Lower lobe of right lung (tissue), 2 donors: Measurements from ENCODE around the gene TNP1. TPM values are rescaled to one million over a fixed set of nuclear protein-coding genes. Genes with fewer than 3 reads are reported as not detected.

Experiments used
- ATAC-seq, 2 donors: fragments of 200-7000 bp; cut with Tn5 transposase; one replicate each; pipeline ENCODE4 v1.9.1; 2020 to 2022; ENCODE audit warnings: mild to moderate bottlenecking in 2 of 2, moderate library complexity in 2 of 2
- DNase-seq: peaks from one replicate; pipeline ENCODE4 v3.0.0-alpha.2; 2020
- H3K27ac ChIP-seq: fragments of 200-600 bp; one replicate; pipeline ENCODE4 v1.8.0; 2022
- H3K27me3 ChIP-seq: fragments of 200-600 bp; one replicate; pipeline ENCODE4 v1.8.0; 2022; ENCODE audit warnings: low read depth
- H3K36me3 ChIP-seq: fragments of 200-600 bp; one replicate; pipeline ENCODE4 v1.8.0; 2022; ENCODE audit warnings: mild to moderate bottlenecking
- H3K4me1 ChIP-seq: fragments of 200-600 bp; one replicate; pipeline ENCODE4 v1.8.0; 2022
- H3K4me3 ChIP-seq: fragments of 200-600 bp; one replicate; pipeline ENCODE4 v1.8.0; 2022; ENCODE audit warnings: mild to moderate bottlenecking
- H3K9me3 ChIP-seq: fragments of 200-600 bp; one replicate; pipeline ENCODE4 v1.8.0; 2022
- intact Hi-C: fragments of 100-400 bp; cut with DNase I; formaldehyde crosslinking; loops from one replicate; pipeline ENCODE4 v1.11.0; 2022
- long read RNA-seq: library from polyadenylated mRNA; unstranded; transcript quantifications from one replicate; pipeline ENCODE4 v2.0.0, GENCODE V29; 2021
- total RNA-seq: library from RNA; stranded (reverse); fragmentation: NEBNext Ultra II Directional; extraction: Animal tissue kit (Norgen Biotek cat#: 25700); gene quantifications from one replicate; pipeline ENCODE4 v1.2.1, GENCODE V29; 2021
- TF ChIP-seq, protein P1 (sequence below): fragments of 200-600 bp; IDR thresholded peaks from one replicate; pipeline ENCODE4 v1.8.0; 2022; ENCODE audit warnings: antibody characterized with exemption, mild to moderate bottlenecking
- donor health status: DM: no; HTN: yes; CAD: no; lungs with severe emphysema.

The TNP1 gene, protein sequence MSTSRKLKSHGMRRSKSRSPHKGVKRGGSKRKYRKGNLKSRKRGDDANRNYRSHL
- not detected for total RNA-seq
- long read RNA-seq: 0 reads

GRCh38 chr2:216859944-216860343 is at the start of gene TNP1:
TSS of gene TNP1 (minus strand) at chr2:216860064. CDS start at chr2:216860034, 30 bp downstream.
- no peaks in the 10 kb centered on the region for H3K36me3 ChIP-seq
- H3K4me1 ChIP-seq: no peaks in the 10 kb centered on the region
- no peak within 1 kb of the TSS for H3K27ac ChIP-seq
- TF ChIP-seq, protein P1, sequence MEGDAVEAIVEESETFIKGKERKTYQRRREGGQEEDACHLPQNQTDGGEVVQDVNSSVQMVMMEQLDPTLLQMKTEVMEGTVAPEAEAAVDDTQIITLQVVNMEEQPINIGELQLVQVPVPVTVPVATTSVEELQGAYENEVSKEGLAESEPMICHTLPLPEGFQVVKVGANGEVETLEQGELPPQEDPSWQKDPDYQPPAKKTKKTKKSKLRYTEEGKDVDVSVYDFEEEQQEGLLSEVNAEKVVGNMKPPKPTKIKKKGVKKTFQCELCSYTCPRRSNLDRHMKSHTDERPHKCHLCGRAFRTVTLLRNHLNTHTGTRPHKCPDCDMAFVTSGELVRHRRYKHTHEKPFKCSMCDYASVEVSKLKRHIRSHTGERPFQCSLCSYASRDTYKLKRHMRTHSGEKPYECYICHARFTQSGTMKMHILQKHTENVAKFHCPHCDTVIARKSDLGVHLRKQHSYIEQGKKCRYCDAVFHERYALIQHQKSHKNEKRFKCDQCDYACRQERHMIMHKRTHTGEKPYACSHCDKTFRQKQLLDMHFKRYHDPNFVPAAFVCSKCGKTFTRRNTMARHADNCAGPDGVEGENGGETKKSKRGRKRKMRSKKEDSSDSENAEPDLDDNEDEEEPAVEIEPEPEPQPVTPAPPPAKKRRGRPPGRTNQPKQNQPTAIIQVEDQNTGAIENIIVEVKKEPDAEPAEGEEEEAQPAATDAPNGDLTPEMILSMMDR: no peak
- no peak for ATAC-seq
- intact Hi-C loops: no loop called here
- no peaks in the 10 kb centered on the region for H3K27me3 ChIP-seq
- DNase-seq: no peak
- H3K9me3 ChIP-seq: no peaks in the 10 kb centered on the region
- no peak within 1 kb of the TSS for H3K4me3 ChIP-seq

GRCh38 chr2:216908300-216908699 is 48.4 kb upstream of the TNP1 start:
- H3K27ac ChIP-seq: no peak overlapping the region
- no peaks in the 10 kb centered on the region for H3K27me3 ChIP-seq
- DNase-seq (no peak), ATAC-seq (no peak)
- H3K9me3 ChIP-seq: no peaks in the 10 kb centered on the region
- H3K4me3 ChIP-seq: no peak overlapping the region
- H3K36me3 ChIP-seq: no peaks in the 10 kb centered on the region
- intact Hi-C loops: no loop called here
- no peaks in the 10 kb centered on the region for H3K4me1 ChIP-seq
- TF ChIP-seq, protein P1: no peak

DNA sequence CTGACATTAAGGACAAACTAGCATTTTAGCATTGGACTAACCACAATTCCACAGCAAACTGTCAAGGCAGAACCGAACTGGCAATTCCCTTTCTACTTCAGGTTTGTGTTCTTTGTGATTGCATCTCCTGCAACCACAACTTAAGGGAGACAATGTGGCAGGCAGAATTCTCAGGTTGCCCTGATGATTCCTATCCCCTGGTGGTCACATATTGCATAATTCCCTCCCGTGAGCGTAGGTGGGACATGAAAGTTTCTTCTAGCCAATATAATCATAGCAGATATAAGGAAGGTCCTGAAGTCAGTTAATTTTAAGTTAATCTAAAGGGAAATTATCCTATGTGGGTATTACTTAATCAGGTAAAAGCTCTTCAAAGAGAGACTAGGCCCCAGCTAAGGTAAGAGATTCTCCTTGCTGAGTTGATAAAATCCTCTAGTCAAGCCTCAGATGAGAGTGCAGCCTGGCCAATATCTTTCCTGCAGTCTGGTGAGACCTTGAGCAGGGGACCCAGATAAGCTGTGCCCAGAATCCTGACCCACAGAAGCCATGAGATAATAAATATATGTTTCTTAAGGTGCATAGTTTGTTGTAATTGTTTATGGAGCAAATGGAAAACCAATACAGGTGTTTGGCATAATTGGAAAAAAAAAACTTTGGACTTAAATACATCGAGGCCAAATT is 45.9 kb upstream of the TNP1 start:
- H3K4me1 ChIP-seq: no peaks in the 10 kb centered on the region
- DNase-seq: no peak
- intact Hi-C loops: no loop called here
- no peak overlapping the region for H3K4me3 ChIP-seq
- H3K9me3 ChIP-seq: peaks cover 13% of the 10 kb centered on the region
- TF ChIP-seq, protein P1: no peak
- no peaks in the 10 kb centered on the region for H3K36me3 ChIP-seq
- no peak for ATAC-seq
- H3K27me3 ChIP-seq: no peaks in the 10 kb centered on the region
- H3K27ac ChIP-seq: no peak overlapping the region

DNA sequence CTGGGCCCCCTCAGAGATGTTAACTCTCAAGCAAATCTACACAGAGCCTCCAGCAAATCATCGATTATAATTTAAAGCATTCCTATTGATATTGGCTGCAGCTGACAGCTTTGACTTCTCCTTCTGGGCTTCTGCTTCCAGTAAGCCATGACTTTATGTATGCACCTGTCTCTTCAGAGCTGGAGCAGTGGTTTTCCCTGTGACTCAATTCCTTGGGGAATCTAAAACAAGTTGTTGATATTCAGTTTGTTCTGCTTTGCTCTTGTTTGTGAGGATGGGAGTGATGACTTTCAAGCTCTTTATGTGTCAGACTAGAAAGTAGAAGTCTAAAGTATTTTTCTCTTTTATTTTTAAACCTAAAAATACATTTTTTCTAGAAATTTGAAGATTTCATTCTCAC is 45.1 kb upstream of the TNP1 start:
- H3K36me3 ChIP-seq: no peaks in the 10 kb centered on the region
- TF ChIP-seq, protein P1: no peak
- no peaks in the 10 kb centered on the region for H3K27me3 ChIP-seq
- H3K4me1 ChIP-seq: no peaks in the 10 kb centered on the region
- peaks cover 13% of the 10 kb centered on the region for H3K9me3 ChIP-seq
- DNase-seq (no peak), ATAC-seq (no peak)
- no peak overlapping the region for H3K4me3 ChIP-seq
- no peak overlapping the region for H3K27ac ChIP-seq
- intact Hi-C loops: no loop called here

DNA sequence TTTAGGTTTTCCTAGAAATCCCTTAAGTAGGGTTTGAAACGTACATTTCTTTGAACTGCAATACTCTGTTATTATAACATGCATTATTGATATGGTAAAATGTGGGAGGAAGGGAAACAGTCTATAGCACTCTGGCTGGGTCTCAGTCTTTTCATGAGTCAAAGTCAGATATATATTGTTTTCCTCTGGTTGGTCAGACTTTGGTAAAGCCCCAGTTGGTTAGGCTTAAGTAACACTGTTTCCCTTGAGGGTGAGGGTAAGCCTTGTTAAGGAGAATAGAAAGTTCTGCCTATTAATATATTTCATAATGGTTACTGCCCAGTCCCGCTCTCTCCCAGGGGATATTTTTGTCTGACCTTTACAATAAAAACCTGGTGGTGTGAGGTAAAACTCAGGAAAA is 44.7 kb upstream of the TNP1 start:
- no peak for ATAC-seq
- DNase-seq: no peak
- intact Hi-C loops: no loop called here
- TF ChIP-seq, protein P1: no peak
- Histone ChIP-seq H3K27me3 (no peaks in the 10 kb centered on the region), H3K27ac (no peak overlapping the region), H3K4me1 (no peaks in the 10 kb centered on the region), H3K9me3 (peaks cover 13% of the 10 kb centered on the region), H3K36me3 (no peaks in the 10 kb centered on the region), H3K4me3 (no peak overlapping the region)
